GM19372 (cell line): ENCODE data around the gene P4HB.

Source experiments
- ATAC-seq: cut with Tn5 transposase; IDR thresholded peaks from one replicate; pipeline ENCODE4 v1.9.1; 2021; ENCODE audit warnings: mild to moderate bottlenecking, low read depth, moderate library complexity; ENCODE audit not compliant: unreplicated experiment

P4HB gene

GRCh38 chr17:81813371-81813684 lies 47.0 kb downstream of the P4HB start:
- ATAC-seq = no peak

DNA sequence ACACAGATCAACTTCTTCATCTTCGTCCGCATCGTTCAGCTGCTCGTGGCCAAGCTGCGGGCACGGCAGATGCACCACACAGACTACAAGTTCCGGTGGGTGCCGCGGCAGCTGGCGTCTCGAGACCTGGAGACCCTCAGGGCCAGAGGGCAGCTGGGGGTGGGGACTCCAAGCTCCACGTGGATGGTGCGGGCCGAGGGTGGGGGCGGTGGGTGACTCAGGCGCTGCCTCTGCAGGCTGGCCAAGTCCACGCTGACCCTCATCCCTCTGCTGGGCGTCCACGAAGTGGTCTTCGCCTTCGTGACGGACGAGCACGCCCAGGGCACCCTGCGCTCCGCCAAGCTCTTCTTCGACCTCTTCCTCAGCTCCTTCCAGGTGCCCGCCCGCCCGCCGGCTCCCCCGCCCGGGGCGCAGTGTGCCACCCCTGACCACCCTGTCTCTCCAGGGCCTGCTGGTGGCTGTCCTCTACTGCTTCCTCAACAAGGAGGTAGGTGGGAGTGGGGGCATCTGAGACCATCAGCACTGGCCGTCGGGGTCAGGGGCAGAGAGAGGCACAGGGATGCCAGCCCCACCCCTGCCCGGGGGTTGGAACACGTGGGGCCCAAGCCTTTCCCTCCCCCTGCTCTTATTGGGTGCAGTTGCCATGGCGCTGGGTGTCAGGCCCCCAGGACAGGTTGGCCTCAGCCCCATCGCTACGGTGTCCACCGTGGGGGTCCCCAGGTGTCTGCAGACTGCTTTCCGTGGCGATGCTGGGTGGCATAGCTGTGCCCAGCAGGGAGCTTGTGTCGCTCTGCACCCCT lies 47.6 kb downstream of the P4HB start:
- no peak for ATAC-seq

DNA sequence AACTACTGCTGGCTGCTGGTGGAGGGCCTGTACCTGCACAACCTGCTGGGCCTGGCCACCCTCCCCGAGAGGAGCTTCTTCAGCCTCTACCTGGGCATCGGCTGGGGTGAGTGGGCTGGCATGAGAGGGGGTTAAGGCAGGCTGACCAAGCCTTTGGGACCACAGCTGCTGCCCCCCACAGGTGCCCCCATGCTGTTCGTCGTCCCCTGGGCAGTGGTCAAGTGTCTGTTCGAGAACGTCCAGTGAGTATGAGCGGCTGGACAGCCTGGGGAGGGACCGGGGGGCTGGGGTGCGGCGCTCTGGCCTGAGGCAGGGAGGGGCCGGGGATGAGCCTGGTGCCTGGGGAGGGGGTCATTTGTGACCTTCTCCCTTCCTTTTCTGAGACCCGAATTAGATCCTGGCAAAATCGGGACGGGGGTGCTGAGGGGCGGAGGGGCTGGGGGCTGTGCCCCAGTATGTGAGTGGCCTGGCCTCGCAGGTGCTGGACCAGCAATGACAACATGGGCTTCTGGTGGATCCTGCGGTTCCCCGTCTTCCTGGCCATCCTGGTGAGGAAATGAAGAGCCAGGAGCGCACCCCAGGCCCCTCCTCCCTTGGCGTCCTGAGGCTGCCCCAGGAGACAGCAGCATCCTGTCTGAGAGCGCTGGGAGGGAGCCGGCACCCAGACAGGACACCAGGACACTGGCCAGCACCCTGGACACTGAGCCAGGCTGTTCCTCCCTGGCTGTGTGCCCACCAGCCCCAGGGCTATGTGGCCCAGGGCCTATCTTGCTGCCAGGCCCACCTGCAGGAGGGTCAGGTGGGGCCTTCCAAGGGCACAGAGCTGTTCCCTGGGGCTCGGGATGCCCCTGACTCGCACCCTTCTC lies 48.4 kb downstream of the P4HB start:
- ATAC-seq = no peak

DNA sequence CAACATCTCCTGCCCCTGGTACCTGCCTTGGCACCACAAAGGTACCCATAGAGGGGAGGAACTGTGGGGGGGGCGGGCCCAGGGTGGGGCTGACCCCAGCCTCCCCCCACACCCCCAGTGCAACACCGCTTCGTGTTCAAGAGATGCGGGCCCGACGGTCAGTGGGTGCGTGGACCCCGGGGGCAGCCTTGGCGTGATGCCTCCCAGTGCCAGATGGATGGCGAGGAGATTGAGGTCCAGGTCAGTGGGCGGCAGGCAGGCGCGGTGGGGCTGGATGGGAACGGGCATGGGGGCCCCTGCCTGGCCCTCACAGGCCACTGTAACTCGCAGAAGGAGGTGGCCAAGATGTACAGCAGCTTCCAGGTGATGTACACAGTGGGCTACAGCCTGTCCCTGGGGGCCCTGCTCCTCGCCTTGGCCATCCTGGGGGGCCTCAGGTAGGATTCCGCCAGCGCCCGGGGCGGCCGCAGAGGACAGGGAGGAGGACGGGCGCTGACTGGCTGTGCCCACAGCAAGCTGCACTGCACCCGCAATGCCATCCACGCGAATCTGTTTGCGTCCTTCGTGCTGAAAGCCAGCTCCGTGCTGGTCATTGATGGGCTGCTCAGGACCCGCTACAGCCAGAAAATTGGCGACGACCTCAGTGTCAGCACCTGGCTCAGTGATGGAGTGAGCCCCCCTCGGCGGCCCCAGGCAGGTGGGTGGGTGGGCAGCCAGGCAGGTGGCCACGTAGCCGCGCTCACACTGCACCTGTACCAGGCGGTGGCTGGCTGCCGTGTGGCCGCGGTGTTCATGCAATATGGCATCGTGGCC lies 49.2 kb downstream of the P4HB start:
- ATAC-seq = no peak

DNA sequence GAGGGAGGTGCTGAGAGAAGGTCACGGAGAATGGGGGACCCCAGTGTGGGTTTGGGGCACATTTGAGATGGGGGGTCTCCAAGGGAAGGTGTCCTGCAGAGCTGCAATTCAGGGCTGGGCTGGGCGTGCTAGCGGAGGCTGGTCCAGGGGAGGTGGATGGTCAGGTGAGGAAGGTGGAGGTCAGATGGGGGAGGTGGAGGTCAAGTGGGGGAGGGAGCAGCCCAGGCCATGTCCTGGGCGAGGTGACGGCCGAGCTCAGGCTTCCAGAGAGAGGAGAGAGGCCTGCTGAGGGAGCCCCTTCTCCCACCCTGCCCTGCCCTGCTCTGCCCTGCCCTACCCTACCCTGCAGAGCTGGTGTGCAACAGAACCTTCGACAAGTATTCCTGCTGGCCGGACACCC lies 49.9 kb downstream of the P4HB start:
- no peak for ATAC-seq

DNA sequence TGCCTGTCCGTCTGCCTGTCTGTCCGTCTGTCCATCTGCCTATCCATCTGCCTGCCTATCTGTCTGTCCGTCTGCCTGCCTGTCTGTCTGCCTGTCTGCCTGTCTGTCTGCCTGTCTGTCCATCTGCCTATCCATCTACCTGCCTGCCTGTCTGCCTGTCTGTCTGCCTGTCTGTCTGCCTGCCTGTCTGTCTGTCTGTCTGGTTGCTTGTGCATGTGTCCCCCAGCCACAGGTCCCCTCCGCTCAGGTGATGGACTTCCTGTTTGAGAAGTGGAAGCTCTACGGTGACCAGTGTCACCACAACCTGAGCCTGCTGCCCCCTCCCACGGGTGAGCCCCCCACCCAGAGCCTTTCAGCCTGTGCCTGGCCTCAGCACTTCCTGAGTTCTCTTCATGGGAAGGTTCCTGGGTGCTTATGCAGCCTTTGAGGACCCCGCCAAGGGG lies 50.8 kb downstream of the P4HB start:
- ATAC-seq = no peak

- ATAC-seq = no peak
Observed at GRCh38 chr17:81808778-81809555, 51.4 kb downstream of the P4HB start.

DNA sequence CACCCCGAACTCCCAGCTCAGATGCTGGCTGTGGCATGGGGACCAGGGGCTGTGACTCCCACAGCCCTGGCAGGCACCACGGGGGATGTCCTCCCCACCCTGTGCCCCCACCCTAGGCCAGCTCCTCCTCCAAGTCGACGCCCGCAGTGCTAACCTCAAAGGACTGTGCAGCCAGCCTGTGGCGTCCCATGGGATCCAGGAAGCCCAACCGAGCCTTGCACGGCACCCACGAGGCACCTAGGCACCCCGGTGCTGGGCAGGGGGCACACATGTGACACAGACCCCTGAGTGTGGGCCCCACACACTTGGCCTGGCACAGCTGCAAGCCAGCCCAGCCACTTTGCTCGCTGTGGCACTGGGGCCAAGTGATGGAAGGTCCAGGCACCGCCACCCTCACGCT lies 52.5 kb downstream of the P4HB start:
- no peak for ATAC-seq

GRCh38 chr17:81807210-81807719 lies 53.1 kb downstream of the P4HB start:
- ATAC-seq = no peak

DNA sequence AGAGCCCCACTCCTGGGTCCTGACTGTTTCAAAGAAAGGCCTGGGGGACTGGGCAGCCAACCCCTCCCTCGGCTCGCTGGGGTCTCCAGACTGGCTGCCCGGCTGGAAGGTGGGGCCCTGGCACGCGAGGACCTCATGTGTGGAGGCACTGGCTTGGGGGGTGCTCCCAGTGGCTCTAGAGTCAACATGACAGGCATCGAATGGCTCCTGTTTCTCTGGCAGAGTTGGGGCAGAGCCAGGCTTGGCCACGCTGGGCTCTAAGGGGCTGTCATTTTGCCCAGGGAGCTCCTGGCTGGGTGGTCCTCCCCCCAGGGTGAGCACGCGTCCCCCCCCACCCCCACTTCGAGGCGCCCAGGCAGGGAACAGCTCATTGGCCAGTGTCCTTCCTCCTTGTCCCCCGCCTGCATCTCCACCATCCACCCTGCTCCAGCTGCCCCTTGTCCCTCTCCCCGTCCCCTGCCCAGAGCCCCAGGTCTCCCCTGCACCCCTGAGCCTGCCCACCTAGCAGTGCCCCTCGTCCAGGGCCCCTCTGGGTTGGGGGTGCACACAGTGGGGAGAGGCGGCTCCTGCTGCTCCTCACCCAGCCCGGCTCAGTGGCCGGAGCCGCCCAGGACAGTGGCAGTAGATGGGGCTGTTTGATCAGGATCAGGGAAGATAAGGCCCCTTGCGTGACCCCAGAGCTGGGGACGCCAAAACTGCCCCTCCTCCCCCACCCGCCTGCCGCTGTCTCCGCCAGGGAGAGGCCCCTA lies 53.7 kb downstream of the P4HB start:
- ATAC-seq = no peak

- no peak for ATAC-seq
Observed at GRCh38 chr17:81805707-81806460, 54.5 kb downstream of the P4HB start.

DNA sequence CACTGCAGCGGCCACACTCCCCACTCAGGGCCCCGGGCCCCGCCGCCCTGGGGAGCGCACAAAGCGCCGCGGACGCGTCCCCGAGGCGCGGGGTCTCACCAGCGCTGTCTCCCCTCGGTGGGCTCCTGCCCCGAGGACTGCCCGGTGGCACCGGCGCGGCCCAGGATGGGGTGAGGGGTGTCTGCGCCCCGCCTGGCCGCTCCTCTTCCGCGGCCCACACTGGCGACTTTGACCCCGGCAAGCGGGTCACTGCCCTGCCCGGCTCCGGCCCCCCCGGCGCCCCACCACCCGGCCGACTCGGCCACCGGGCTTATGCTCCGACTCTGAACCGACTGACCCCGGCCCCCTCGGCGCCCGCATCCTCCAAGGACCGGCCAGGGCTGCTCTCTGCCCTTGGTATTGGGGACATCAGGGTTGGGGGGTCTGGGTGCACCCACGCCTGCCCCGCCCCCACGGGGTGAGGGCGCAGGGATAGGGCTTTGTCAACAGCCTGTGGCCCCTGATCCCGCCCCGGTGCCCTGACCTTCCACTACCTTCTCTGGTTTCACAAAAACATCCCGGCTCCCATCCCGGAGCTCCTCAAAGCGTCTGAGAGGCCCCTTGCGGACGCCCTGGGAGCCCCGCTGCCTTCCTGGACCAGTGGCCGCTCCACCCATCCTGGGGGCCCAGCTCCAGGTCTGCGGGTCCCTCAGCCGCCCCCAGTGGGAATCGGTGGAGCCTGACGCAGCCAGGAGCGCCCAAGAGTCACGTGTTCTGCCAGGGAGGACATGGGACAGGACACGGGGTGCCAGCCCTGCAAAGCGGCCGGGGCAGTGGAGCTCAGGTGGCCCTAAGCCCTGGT lies 55.6 kb downstream of the P4HB start:
- no peak for ATAC-seq

- ATAC-seq = no peak
Observed at GRCh38 chr17:81803728-81804558, 56.4 kb downstream of the P4HB start, which contains the start of gene GCGR. TSS of gene GCGR (plus strand) at chr17:81804150. CDS start at chr17:81809019, 4,869 bp downstream.

DNA sequence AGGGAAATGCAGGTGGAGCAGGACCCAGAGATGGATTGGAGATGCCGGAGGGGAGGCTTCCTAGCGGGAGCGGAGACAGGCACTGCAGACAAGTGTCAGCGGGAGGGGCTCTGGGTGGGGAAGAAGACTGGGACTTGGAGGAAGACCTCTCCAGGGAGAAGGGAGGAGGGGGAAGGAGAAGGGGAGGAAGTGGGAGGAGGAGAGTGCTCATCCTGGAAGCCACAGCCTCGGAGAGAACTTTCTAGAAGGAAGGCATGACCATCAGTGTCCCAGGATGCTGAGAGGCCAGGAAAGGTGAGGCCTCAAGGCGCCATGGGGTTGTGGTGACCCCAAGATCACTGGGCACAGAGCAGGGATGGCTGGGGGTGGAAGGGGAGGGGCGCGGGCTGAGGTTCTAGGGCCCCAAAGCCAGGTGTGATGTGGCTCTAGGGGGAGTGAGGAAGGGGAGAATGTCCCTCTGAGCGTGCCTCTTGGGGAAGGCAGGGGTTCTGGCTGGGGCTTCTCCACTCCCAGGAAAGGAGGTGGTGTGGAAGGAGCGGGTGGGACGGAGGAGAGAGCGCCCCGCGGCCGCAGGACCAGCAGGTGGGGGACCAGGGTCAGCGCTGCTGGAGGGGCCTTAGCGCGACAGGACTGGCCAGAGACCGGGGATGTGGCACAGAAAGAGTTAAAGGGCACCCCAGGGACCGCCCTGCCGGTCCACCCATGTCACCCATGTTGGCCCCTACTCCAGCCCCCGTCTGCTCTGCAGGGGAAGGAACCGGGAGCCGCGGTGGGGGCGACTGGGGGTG lies 57.3 kb downstream of the P4HB start:
- ATAC-seq = no peak

- no peak for ATAC-seq
Observed at GRCh38 chr17:81802048-81802758, 58.1 kb downstream of the P4HB start.
